A673 (cell line): Measurements from ENCODE around the gene PAGE2. TPM values are rescaled to one million over a fixed set of nuclear protein-coding genes. Genes with fewer than 3 reads are reported as not detected.
A peak's percentile ranks its signal among the peaks of the same experiment; 100 is the strongest.
"Not testable (repeated sequence)": the region's sequence is repeated elsewhere in the genome, so short reads cannot be mapped to it uniquely, and the experiment has no call there.

Experiments
- BruUV-seq: library from RNA; stranded (reverse); fragments of 400-500 nt; replicated peaks from 2 replicates; lab custom pipeline; 2021; lab: Mats Ljungman, UMichigan
- CTCF ChIA-PET: fragments of 300-600 bp; sonication (Branson Sonifier 250); formaldehyde crosslinking; loops from one replicate; lab custom pipeline; 2022; ENCODE audit warnings: antibody characterized with exemption; lab: Charles Lee
- POLR2A ChIA-PET: fragments of 300-600 bp; sonication (Branson Sonifier 250); formaldehyde crosslinking; loops from one replicate; lab custom pipeline; 2022; ENCODE audit warnings: antibody characterized with exemption; ENCODE audit not compliant: low non-redundant PET; lab: Charles Lee
- DNase-seq: peaks from one replicate; pipeline ENCODE4 v3.0.0-alpha.2; 2015; ENCODE audit warnings: low spot score
- H3K27ac ChIP-seq: fragments of 200-600 bp; sonication (generic); 2 replicates; pipeline ENCODE4 v1.5.1; 2016; ENCODE audit warnings: mixed run types, low read depth, mild to moderate bottlenecking, mixed read lengths, antibody characterized with exemption, low read length; ENCODE audit not compliant: poor library complexity, severe bottlenecking
- H3K27me3 ChIP-seq: fragments of 200-600 bp; sonication (generic); replicated peaks from 2 replicates; pipeline ENCODE4 v1.6.1; 2017; ENCODE audit warnings: mixed run types, low read depth, mild to moderate bottlenecking, mixed read lengths, antibody characterized with exemption, low read length; ENCODE audit not compliant: insufficient read depth, poor library complexity
- H3K36me3 ChIP-seq: fragments of 200-600 bp; sonication (generic); 2 replicates; pipeline ENCODE4 v1.6.1; 2016; ENCODE audit warnings: mixed run types, mild to moderate bottlenecking, mixed read lengths, antibody characterized with exemption, low read length; ENCODE audit not compliant: insufficient read depth, poor library complexity, severe bottlenecking
- H3K4me1 ChIP-seq: fragments of 200-600 bp; sonication (generic); 2 replicates; pipeline ENCODE4 v1.6.1; 2017; ENCODE audit warnings: mixed run types, mild to moderate bottlenecking, mixed read lengths, antibody characterized with exemption, low read length; ENCODE audit not compliant: insufficient read depth, poor library complexity, severe bottlenecking
- H3K4me3 ChIP-seq: fragments of 200-600 bp; sonication (generic); 2 replicates; pipeline ENCODE4 v1.5.1; 2016; ENCODE audit warnings: low read depth, mixed run types, mild to moderate bottlenecking, mixed read lengths, low read length; ENCODE audit not compliant: poor library complexity, severe bottlenecking
- H3K9me3 ChIP-seq: fragments of 200-600 bp; sonication (generic); 2 replicates; pipeline ENCODE4 v1.6.1; 2016; ENCODE audit warnings: mixed run types, low read depth, mild to moderate bottlenecking, mixed read lengths, antibody characterized with exemption, low read length; ENCODE audit not compliant: poor library complexity, severe bottlenecking
- EZH2 ChIP-seq: fragments of 200-600 bp; sonication (generic); IDR thresholded peaks from 2 replicates; pipeline ENCODE4 v1.6.1; 2017; ENCODE audit warnings: borderline replicate concordance, low read depth, mild to moderate bottlenecking, mixed read lengths, antibody characterized with exemption, low read length; ENCODE audit not compliant: poor library complexity, severe bottlenecking
- intact Hi-C: fragments of 100-400 bp; cut with micrococcal nuclease; formaldehyde crosslinking; loops from one replicate; pipeline ENCODE4 v1.10.0; 2022; ENCODE audit not compliant: unreplicated experiment
- total RNA-seq: library from RNA; stranded (reverse); gene quantifications from 2 replicates; pipeline ENCODE4 v1.2.3, GENCODE V29; 2021
- TF ChIP-seq, protein P1 (sequence below): fragments of 300-800, 200-600 bp; sonication (generic); conservative IDR thresholded peaks from 2 replicates; pipeline ENCODE4 v1.5.1; 2017; ENCODE audit warnings: low read depth, mild to moderate bottlenecking, antibody characterized with exemption, low read length, moderate library complexity, mixed read lengths

The PAGE2 gene
- total RNA-seq, 1 experiment from 2014 or later: not detected

DNA sequence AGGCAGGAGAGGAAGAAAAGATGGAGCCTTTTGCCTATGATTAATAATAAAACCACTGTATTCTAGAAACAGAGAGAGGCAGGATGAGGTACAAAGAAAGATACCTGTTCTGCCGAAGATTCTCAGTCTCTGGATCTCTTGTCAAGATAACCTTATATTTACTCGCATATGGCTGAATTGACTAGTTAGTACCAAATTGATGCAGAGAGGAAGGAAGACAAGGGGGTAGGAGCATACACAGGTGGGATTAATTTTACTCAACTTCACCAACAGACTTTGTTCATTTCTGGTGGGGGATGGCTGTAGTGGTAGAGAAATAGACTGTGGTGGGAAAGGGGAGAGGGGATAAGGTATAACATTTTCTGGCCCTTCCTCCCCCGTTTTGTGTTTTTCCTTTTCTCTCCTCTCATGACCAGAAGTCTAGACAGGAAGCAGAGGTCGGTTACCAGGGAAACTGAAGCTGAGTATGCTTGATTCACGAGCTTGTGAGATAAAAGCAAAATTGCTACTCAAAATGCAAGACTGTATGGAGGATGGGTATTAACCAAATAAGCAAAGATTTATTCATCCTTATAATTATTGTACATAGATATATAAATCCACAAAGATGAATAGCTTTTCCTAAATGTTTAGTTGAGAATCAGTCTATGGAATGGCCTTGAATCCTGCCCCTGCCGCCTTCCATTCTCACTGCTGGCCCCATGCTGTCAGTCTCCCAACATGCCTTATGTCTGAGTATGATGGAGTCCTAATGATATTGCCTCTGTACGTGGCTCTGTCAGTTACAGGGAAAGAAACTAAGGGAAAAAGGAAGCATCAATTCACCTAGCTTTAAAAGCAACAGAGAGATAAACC is 31.8 kb upstream of the PAGE2 start:
- ChIA-PET CTCF (interaction anchor here (0.6 to 0.8 kb wide), 2 partner anchors 510 to 1503 kb away, joined by 3 to 5 read pairs; no protein-coding TSS in a partner anchor), POLR2A (no interaction called here)
- H3K27me3 ChIP-seq: no peaks in the 10 kb centered on the region
- no peaks in the 10 kb centered on the region for H3K36me3 ChIP-seq
- intact Hi-C loops: loop anchor here (5.0 to 10.0 kb wide), 2 partner anchors 165 to 1742 kb away; no protein-coding TSS in a partner anchor
- no peaks in the 10 kb centered on the region for H3K4me1 ChIP-seq
- BruUV-seq: no TSS peak
- no peak for TF ChIP-seq EZH2
- TF ChIP-seq, protein P1, sequence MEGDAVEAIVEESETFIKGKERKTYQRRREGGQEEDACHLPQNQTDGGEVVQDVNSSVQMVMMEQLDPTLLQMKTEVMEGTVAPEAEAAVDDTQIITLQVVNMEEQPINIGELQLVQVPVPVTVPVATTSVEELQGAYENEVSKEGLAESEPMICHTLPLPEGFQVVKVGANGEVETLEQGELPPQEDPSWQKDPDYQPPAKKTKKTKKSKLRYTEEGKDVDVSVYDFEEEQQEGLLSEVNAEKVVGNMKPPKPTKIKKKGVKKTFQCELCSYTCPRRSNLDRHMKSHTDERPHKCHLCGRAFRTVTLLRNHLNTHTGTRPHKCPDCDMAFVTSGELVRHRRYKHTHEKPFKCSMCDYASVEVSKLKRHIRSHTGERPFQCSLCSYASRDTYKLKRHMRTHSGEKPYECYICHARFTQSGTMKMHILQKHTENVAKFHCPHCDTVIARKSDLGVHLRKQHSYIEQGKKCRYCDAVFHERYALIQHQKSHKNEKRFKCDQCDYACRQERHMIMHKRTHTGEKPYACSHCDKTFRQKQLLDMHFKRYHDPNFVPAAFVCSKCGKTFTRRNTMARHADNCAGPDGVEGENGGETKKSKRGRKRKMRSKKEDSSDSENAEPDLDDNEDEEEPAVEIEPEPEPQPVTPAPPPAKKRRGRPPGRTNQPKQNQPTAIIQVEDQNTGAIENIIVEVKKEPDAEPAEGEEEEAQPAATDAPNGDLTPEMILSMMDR: no peak
- H3K27ac ChIP-seq: no peak overlapping the region
- H3K4me3 ChIP-seq: no peak overlapping the region
- DNase-seq: no peak
- no peaks in the 10 kb centered on the region for H3K9me3 ChIP-seq

- CTCF ChIA-PET: interaction anchor here (0.8 kb wide), 1 partner anchor 1503 kb away, joined by 3 read pairs; no protein-coding TSS in a partner anchor
- no peaks in the 10 kb centered on the region for H3K36me3 ChIP-seq
- no peaks in the 10 kb centered on the region for H3K9me3 ChIP-seq
- no peaks in the 10 kb centered on the region for H3K4me1 ChIP-seq
- TF ChIP-seq EZH2: no peak
- TF ChIP-seq, protein P1: peak; percentile 83
- H3K4me3 ChIP-seq: no peak overlapping the region
- POLR2A ChIA-PET: no interaction called here
- peak; percentile 37 for DNase-seq
- H3K27me3 ChIP-seq: no peaks in the 10 kb centered on the region
- H3K27ac ChIP-seq: no peak overlapping the region
- intact Hi-C loops: loop anchor here (5.0 to 10.0 kb wide), 2 partner anchors 165 to 1743 kb away; no protein-coding TSS in a partner anchor
- BruUV-seq: no TSS peak
These were observed 31.1 kb upstream of the PAGE2 start for GRCh38 chrX:55057675-55058249.

DNA sequence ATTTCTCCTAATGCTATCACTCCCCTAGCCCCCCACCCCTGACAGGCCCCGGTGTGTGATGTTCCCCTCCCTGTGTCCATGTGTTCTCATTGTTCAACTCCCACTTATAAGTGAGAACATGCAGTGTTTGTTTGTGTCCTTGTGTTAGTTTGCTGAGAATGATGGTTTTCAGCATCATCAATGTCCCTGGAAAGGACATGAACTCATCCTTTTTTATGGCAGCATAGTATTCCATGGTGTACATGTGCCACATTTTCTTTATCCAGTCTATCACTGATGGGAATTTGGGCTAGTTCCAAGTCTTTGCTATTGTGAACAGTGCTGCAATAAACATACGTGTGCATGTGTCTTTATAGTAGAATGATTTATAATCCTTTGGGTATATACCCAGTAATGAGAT is 21.6 kb upstream of the PAGE2 start:
- POLR2A ChIA-PET: not testable (repeated sequence)

More for the DNA sequence above, 21.6 kb upstream of the PAGE2 start:
- H3K27ac ChIP-seq, H3K9me3 ChIP-seq, H3K4me3 ChIP-seq, intact Hi-C loops, H3K4me1 ChIP-seq, DNase-seq, BruUV-seq, CTCF ChIA-PET, H3K36me3 ChIP-seq, H3K27me3 ChIP-seq: not testable (repeated sequence)
